Liver (tissue), 9 donors: ENCODE data around the gene PARN. TPM values are rescaled to one million over a fixed set of nuclear protein-coding genes. Genes with fewer than 3 reads are reported as not detected.

Source experiments
- DNase-seq: peaks from one replicate; pipeline ENCODE4 v3.0.0-alpha.2; 2017; ENCODE audit warnings: low spot score
- H3K27ac ChIP-seq, 2 donors: one replicate each; pipeline ENCODE4 v1.7.0; 2013; ENCODE audit warnings: inconsistent platforms in 2 of 2, low read length in 2 of 2, control low read depth in 1 of 2, low read depth in 1 of 2, mild to moderate bottlenecking in 1 of 2
- H3K27me3 ChIP-seq, 4 donors: one replicate each; pipeline versions ENCODE4 v1.6.1 to v1.7.0; 2013; ENCODE audit warnings: low read length in 3 of 4, inconsistent platforms in 1 of 4, mild to moderate bottlenecking in 1 of 4, moderate library complexity in 1 of 4; ENCODE audit not compliant: control insufficient read depth in 4 of 4, insufficient read depth in 4 of 4
- H3K36me3 ChIP-seq, 4 donors: one replicate each; pipeline versions ENCODE4 v1.6.1 to v1.7.0; 2013; ENCODE audit warnings: low read length in 3 of 4, mild to moderate bottlenecking in 3 of 4, low read depth in 1 of 4, moderate library complexity in 1 of 4; ENCODE audit not compliant: control insufficient read depth in 4 of 4, insufficient read depth in 3 of 4
- H3K4me1 ChIP-seq, 4 donors: one replicate each; pipeline versions ENCODE4 v1.6.1 to v1.7.0; 2013; ENCODE audit warnings: low read length in 3 of 4, mild to moderate bottlenecking in 3 of 4, moderate library complexity in 1 of 4; ENCODE audit not compliant: control insufficient read depth in 4 of 4, insufficient read depth in 4 of 4
- H3K4me3 ChIP-seq, 3 donors: one replicate each; pipeline versions ENCODE4 v1.6.1 to v1.7.0; 2013; ENCODE audit warnings: low read length in 3 of 3, control low read depth in 1 of 3, low read depth in 1 of 3, mild to moderate bottlenecking in 1 of 3
- H3K9ac ChIP-seq, 2 donors: one replicate each; pipeline ENCODE4 v1.7.0; 2013; ENCODE audit warnings: low read length in 2 of 2, mild to moderate bottlenecking in 2 of 2, moderate library complexity in 2 of 2, control low read depth in 1 of 2, low read depth in 1 of 2
- H3K9me3 ChIP-seq, 4 donors: one replicate each; pipeline versions ENCODE4 v1.6.1 to v1.7.0; 2013; ENCODE audit warnings: low read length in 3 of 4; ENCODE audit not compliant: control insufficient read depth in 4 of 4
- CTCF ChIP-seq: fragments of 150-350 bp; IDR thresholded peaks from 2 replicates; pipeline ENCODE4 v1.5.1; 2017; ENCODE audit warnings: improper control_type of control experiment, low read depth, low read length; ENCODE audit not compliant: missing input control
- FOXA2 ChIP-seq: IDR thresholded peaks from 2 replicates; pipeline ENCODE4 v1.6.1; 2016; ENCODE audit warnings: antibody characterized with exemption
- GABPA ChIP-seq, 2 donors: IDR thresholded peaks in 1 of 2; conservative IDR thresholded peaks in 1 of 2; 2 replicates each; pipeline ENCODE4 v1.6.1; 2016; ENCODE audit warnings: antibody characterized with exemption in 2 of 2, mild to moderate bottlenecking in 1 of 2, moderate library complexity in 1 of 2
- JUND ChIP-seq, 2 donors: IDR thresholded peaks; 2 replicates each; pipeline ENCODE4 v1.6.1; 2016; ENCODE audit warnings: antibody characterized with exemption in 2 of 2
- NR2F2 ChIP-seq: IDR thresholded peaks from 2 replicates; pipeline ENCODE4 v1.6.1; 2016; ENCODE audit warnings: antibody characterized with exemption
- RAD21 ChIP-seq, 2 donors: IDR thresholded peaks; 2 replicates each; pipeline ENCODE4 v1.6.1; 2016; ENCODE audit warnings: antibody characterized with exemption in 2 of 2, mild to moderate bottlenecking in 2 of 2
- REST ChIP-seq: IDR thresholded peaks from 2 replicates; pipeline ENCODE4 v1.6.1; 2016; ENCODE audit warnings: antibody characterized with exemption, mild to moderate bottlenecking
- RXRA ChIP-seq, 2 donors: IDR thresholded peaks; 2 replicates each; pipeline ENCODE4 v1.6.1; 2017 to 2018; ENCODE audit warnings: antibody characterized with exemption in 2 of 2, mild to moderate bottlenecking in 1 of 2
- TAF1 ChIP-seq: conservative IDR thresholded peaks from 2 replicates; pipeline ENCODE4 v1.6.1; 2016; ENCODE audit warnings: antibody characterized with exemption, mild to moderate bottlenecking
- YY1 ChIP-seq: IDR thresholded peaks from 2 replicates; pipeline ENCODE4 v1.6.1; 2016; ENCODE audit warnings: antibody characterized with exemption, mild to moderate bottlenecking
- ZBTB33 ChIP-seq: IDR thresholded peaks from 2 replicates; pipeline ENCODE4 v1.6.1; 2016; ENCODE audit warnings: antibody characterized with exemption
- WGBS: extraction: QIAGEN DNeasy Blood & Tissue Kit; methylation state at CpG from one replicate; pipeline ENCODE4 v1.1.7; 2013; 5-methylcytosine and 5-hydroxymethylcytosine counted together
- polyA plus RNA-seq, 2 donors: library from polyadenylated mRNA; stranded (reverse) in 1 of 2; unstranded in 1 of 2; fragments of 200-250 nt in 1 of 2; fragments of >200 nt in 1 of 2; fragmentation: Nextera tagmentation in 1 of 2; extraction: Ambion mirVana in 1 of 2; gene quantifications; one replicate each; pipeline versions ENCODE4 v1.2.1 to v1.2.3, GENCODE V29; 2013 to 2015
- total RNA-seq, 2 donors: library from RNA; depleted of rRNA; stranded (reverse); fragments of >200 nt; gene quantifications; one replicate each; pipeline ENCODE4 v1.2.3, GENCODE V29; 2014
- TF ChIP-seq, protein P1 (sequence below): IDR thresholded peaks from 2 replicates; pipeline ENCODE4 v1.6.1; 2016; ENCODE audit warnings: antibody characterized with exemption
- donor health status: healthy.
- donor health status: healthy.
- donor health status: healthy.
- donor health status: healthy.
- donor health status: healthy.

PARN gene
- total and polyA plus RNA-seq, 4 donors = 7.9 to 19.7 (median 9.7) TPM

DNA sequence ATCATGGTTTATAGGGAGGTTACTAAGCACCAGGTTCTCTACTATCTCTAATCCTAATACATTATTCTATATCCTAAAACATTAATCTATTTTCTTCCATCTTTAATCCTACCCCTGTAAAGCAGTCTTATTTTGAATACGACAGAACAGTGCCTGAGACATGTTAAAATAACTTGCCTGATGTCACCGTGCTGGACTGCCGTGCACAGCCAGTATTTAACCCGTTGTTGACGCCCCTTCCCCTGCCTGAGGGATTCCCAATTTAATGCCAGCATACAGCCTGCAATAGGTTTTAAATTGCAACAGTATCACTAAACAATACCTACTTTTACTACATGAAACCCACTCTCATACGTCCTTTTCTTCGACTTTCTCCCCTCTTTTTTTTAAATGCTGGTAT is 133.3 kb downstream of the PARN start:
- no peak for TF ChIP-seq CTCF
- TF ChIP-seq REST = no peak
- no peak for TF ChIP-seq FOXA2
- Histone ChIP-seq H3K4me1 (peaks cover 0 to 10% (median 1%) of the 10 kb centered on the region in 4 donors), H3K27me3 (no peaks in the 10 kb centered on the region), H3K27ac (no peak overlapping the region), H3K9me3 (no peaks in the 10 kb centered on the region), H3K9ac (no peak overlapping the region), H3K4me3 (no peak overlapping the region), H3K36me3 (no peaks in the 10 kb centered on the region)
- 55% methylated on average over 7 of the region's 7 CpGs for WGBS
- DNase-seq = no peak

DNA sequence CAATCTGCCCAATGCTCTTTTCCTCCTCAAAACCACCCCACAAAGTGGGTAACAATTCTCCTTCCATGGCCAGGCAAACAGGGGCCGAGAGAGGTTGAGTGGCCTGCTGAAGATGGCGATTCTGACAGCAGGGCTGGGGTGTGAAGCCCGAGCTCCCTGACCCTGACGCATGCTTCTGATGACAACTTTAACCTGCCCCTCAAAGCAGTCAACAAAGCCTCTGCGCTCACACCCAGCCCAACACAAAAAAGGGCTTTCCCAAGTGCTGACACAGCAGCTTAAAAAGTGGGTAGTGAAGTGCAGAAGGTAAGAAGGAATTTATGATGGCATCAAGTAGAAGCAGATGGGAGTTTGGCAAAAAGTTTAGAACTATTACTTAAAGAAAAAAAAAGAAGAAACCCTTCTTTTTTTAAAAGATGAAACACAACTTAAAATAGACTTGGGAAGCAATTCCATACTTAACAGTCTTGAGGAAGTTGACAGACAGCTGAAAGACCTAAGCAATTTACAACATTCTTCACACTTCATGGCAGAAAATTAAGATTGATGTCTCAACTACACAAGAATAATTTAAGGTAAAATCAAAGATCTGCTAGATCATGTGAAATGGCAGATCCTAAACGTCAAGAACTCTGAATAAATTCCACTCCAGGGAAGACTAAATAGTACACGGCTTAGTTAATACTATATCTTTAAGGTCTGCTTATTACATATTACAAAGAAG is 133.9 kb downstream of the PARN start:
- H3K27ac ChIP-seq = no peak overlapping the region
- no peak overlapping the region for H3K4me3 ChIP-seq
- WGBS = 89% methylated on average over 7 of the region's 7 CpGs
- TF ChIP-seq, protein P1, sequence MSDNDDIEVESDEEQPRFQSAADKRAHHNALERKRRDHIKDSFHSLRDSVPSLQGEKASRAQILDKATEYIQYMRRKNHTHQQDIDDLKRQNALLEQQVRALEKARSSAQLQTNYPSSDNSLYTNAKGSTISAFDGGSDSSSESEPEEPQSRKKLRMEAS = no peak
- no peak for TF ChIP-seq FOXA2
- peaks cover 0 to 5% (median under 1%) of the 10 kb centered on the region in 4 donors for H3K4me1 ChIP-seq
- no peaks in the 10 kb centered on the region for H3K9me3 ChIP-seq
- H3K9ac ChIP-seq = no peak overlapping the region
- H3K27me3 ChIP-seq = no peaks in the 10 kb centered on the region
- no peaks in the 10 kb centered on the region for H3K36me3 ChIP-seq
- no peak for DNase-seq

DNA sequence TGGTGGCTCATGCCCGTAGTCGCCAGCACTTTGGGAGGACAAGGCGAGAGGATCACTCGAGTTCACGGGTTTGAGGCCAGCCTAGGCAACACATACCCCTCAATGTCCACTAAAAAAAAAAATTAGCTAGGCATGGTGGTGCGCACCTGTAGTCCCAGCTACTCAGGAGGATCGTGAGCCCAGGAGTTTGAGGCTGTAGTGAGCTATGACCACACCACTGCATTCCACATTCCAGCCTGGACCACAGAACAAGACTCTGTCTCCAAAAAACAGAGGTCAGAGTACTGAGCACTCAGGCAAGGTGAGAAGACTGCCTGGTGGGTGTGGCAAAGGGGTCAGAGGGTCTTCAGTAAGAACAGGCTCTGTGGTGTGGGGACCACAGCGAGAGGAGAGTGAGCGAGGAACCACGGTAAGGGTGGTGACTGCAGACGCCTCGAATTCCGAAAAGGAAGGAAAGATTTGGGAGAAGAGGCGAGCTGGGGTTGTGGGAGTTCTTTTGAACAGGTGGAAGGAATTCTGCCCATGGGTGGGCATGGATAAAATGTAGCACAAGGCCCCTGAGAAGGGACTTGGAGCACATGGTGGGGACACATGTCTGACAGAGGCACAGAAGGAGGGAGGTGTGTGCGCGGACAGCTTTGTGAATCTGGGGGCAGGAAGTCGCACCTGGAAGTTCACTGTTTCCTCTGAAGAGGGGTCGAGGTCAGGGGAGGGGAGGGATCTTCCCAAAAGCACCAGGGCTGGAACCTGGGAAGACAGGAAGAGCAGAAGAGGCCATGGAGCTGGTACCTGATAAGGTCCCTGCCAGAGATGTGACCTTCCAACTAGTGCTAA is 134.6 kb downstream of the PARN start:
- no peaks in the 10 kb centered on the region for H3K9me3 ChIP-seq
- 94% methylated on average over 18 of the region's 18 CpGs for WGBS
- H3K4me3 ChIP-seq = no peak overlapping the region
- H3K9ac ChIP-seq = no peak overlapping the region
- no peak overlapping the region for H3K27ac ChIP-seq
- no peak for DNase-seq
- H3K36me3 ChIP-seq = no peaks in the 10 kb centered on the region
- H3K27me3 ChIP-seq = no peaks in the 10 kb centered on the region
- peaks cover 0 to 5% (median 1%) of the 10 kb centered on the region in 4 donors for H3K4me1 ChIP-seq
- TF ChIP-seq REST (no peak), RXRA (IDR thresholded peaks at IDR 0.05) (no peak), NR2F2 (no peak), JUND (IDR thresholded peaks at IDR 0.05) (no peak), ZBTB33 (no peak), YY1 (no peak), RAD21 (IDR thresholded peaks at IDR 0.05) (no peak), TAF1 (no peak), GABPA (IDR thresholded peaks at IDR 0.05 in 1 of 2, conservative IDR thresholded peaks at IDR 0.05 in 1 of 2) (no peak)
- TF ChIP-seq, protein P1 = no peak
